Measurements from ENCODE around the gene ST14.

Gene ST14

DNA sequence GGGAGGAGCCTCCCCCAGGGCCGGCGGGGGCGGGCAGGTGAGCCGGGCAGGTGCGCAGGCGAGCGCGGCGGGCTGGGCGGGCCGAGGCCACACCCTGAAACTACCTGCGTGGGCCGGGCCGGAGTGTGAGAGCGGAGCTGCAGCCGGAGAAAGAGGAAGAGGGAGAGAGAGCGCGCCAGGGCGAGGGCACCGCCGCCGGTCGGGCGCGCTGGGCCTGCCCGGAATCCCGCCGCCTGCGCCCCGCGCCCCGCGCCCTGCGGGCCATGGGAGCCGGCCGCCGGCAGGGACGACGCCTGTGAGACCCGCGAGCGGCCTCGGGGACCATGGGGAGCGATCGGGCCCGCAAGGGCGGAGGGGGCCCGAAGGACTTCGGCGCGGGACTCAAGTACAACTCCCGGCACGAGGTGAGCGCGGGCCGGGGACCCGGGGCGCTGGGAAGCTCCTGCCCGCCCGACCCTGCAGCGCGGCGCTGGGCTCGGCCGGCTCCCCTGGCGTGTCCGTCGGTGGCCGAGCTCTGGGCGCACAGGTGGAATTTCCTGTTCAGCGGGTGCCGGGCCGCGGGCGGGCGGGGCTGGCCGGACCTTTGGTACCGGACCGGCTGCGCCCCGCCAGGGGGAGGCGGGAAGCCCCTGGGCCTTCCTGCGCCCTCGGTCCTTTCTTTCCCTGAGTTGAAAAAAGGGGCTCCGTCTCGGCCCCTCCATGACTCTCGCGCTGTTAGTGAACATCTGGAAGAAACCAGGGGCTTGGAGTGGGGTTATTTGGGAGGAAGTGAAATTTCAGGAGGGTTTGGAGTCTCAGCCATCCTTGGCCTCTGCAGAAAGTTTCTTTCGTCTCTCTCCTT, at the start of gene ST14:
Gene ST14 (plus strand): TSS at position 126 of the 841 bp plus-strand sequence. CDS start 198 bp downstream, at position 324.
- no peak for DNase-seq (ENCODE audit: low spot score)

DNA sequence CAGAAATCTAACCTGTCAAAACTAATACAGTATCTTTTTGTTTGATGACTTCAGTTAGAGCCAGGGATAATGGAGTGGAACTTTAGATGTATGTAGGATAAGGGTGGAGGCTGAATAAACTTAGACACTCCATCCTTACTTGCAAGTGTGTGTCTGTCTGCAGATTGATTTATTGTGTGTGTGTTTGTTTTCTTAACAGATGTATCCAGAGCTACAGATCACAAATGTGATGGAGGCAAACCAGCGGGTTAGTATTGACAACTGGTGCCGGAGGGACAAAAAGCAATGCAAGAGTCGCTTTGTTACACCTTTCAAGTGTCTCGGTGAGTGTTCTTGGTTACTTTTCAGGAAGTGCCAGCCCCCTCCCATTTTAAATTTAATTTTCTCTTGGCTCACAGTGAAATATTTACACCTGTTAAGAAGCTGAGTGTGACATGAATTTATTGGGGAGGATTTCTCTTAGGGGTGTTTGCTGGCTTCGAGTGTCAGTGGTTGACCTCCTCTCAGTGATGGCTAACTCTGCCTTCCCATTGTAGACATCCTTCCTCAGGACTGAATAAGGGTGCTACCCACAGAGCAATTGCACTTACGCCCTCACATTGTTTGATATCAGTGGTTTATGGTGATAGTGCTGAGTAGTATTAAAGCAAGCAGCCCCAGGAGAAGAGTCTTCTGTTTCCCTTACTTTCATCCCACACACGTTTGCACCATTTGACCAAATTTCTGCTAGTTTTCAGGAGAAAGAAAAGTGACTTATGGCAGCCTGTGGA, 49.1 kb upstream of the ST14 start:
- no peak for DNase-seq (ENCODE audit: low spot score)

DNA sequence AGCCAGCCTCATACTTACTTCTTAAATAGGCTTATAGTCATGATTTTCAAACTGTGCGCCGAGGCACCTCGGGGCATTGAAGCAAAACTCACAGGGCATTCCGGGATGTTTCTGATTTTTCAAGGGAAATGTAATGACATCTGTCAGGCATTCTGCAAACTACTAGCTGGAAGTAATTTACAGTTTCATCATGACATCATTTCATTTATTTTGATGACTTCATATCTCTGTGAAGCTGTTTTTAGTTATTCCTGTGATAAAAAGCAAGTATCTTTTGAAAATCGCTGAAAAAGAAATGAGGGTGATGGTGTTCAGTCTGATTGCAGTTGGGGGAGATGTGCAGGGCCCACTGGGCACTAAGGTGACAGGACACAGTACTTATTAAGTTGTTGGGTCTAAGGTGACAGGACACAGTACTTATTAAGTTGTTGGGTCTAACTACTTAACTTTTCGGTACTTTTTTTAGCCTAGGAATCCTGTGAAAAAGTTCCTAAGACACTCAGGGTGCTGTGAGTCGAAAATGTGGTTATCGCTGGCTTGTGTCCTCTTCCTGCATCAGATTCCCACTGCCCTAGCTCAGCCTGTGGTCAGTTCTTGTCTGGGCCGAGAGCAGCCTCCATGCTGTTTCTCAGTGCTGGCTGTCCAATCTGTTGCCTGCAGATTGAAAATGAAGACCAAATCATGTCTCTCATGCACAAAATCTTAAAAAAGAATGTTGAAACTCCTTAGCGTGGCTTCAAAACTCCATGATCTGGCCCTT, 47.3 kb upstream of the ST14 start:
- DNase-seq (ENCODE audit: low spot score) = no peak

DNA sequence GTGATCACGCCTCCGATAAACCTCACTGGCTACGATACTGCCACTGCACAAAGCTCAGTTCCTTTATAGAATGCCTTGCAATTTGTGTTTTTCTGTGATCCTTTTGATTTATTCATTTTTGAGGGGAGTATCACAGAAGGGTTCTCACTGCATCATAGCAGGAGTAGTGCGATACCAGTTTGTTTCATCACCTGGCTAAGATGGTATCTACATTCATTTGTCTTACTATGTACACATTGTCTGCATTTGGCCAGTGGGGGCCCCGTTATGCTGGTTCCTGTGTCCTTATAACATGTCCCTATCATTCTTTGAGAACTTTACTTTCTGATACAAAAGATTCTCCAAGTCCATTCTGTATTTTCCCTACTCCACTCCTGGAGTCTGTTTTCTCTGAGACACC, 45.3 kb upstream of the ST14 start:
- DNase-seq (ENCODE audit: low spot score) = no peak

DNA sequence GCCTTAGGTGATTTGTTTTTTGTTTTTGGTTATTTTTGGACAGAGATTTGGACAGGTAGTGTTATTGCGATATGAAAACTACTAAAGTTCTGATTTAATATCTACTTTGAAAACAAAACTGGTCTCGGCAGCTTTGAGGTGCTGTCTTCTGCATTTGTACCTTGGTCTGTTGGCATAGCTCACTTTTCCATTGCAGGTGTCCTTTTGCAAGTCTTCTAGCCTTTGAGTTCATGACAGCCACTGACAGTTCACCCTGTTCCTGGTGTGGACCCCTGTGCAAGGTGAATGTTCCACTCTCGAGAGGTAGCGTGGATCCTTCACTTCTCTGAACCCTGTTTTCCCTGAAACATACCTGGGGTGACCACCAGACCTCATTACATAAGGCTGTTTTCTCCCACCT, 44.9 kb upstream of the ST14 start:
- DNase-seq (ENCODE audit: low spot score) = no peak

DNA sequence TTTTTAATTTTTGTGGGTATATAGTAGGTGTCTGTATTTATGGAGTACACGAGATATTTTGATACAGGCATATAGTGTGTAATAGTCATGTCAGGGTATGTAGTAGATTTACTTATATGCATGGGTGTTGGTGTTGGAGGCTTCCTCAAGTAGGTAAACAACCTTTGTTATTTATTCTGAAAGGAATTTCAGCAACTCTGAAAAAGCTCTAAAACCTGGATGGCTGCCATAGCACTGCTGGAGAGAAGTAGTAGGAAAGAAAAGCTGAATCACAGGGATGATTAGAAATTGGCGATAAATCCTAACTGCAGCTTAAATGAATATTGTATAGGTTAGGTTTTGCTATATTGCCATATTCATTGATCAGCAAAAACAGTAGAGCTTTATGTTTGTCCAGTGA, 44.4 kb upstream of the ST14 start:
- DNase-seq (ENCODE audit: low spot score) = no peak

DNA sequence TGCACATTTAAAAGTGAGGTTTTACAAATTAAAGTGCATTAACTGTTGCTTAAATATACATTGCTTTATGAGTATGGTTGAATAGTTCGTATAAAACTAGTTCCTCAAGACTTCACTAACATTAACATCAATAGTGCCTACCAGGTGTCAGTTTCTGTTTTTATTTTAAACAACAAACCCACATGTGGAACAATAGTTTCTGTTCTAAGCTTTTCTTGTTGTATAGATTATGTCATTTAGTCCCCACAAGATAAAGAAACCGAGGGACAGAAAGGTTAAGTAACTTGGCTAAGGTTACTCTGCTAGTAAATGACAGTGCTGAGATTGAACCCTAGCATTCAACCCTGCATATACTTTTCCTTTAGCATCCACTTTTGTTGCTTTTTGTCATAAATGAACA, 41.4 kb upstream of the ST14 start:
- DNase-seq (ENCODE audit: low spot score) = no peak

DNA sequence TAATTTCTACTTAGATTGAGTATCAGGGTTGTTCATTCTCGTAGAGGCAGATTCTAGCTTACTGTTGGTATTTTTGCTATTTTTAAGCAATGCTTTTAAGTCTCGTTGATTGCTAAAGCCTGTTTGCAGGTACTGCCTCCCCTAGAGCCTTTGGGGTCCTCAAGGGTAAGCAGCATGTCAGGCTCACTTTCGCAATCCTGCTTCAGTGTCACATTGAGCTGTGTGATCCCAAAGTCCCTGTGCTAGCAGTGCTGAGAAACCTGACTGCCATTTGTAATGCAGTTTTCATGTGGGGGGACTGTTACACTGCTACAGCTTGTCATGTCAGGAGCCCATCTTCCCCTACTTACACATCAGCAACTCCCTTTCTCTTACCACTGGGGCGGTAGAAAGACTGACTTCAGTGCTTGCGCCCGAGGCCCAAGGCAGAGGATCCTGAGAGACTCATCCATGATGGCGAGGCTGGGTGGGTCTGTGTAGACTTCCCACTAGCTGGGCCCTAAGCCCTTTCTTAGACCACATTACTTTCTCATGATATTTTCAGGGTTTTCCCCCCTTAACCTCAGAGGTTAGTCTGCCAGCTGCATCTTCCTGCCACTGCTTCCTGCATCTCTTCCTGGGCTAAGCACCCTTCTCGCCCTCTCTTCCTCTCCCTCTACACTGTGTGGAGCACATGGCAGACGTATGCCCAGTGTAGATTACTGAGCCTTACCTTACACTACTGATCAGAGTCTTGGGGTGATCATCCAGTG, 40.8 kb upstream of the ST14 start:
- DNase-seq (ENCODE audit: low spot score) = no peak

DNA sequence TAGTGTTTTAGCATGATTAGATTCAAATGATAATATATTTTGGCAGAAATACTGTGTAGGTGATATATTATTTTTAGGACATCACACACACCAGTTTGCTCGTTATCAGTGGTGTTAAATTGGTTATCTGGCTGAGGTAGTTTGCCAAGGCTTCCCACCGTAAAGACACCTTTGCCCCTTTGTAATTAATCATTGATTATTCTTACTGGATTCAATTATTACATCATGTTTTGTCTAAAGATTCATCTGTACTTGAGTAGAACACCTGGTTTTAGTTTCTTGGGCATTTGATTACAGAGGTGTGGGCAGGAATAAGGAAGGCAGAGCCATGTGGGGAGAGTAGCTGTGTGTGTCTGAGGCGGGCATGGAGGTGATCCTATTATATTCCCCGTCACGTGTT, 39.5 kb upstream of the ST14 start:
- no peak for DNase-seq (ENCODE audit: low spot score)

DNA sequence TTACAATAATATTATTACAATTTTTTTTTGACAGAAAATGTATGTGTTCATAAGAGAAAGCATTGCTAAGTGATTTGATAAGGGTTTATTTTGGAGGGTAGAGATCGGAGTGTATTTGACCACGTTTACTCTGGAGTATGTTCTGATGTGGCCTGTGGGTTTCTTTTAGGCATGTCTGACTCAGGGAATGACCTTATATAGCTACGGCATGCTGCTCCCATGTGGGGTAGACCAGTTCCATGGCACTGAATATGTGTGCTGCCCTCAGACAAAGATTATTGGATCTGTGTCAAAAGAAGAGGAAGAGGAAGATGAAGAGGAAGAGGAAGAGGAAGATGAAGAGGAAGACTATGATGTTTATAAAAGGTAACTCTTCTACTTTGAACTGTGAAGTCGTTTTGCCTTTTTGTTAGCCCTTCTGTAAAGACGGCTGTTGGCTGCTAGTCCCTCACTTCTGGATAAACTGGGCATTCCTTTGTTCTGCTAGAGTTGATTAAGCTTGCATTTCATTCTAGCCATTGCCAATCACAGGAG, 38.1 kb upstream of the ST14 start:
- no peak for DNase-seq (ENCODE audit: low spot score)

DNA sequence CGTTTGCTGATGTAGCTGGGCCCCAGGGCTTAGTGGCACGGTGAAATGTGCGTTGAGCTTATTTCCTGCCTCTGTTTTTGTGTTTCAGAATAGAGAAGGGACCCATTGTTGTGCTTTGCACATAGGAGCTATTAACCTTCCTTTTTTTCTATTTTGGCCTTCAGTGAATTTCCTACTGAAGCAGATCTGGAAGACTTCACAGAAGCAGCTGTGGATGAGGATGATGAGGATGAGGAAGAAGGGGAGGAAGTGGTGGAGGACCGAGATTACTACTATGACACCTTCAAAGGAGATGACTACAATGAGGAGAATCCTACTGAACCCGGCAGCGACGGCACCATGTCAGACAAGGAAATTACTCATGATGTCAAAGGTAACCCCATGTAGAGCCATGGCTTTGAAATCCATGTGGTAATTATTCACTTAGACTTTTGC, 37.4 kb upstream of the ST14 start:
- no peak for DNase-seq (ENCODE audit: low spot score)

DNA sequence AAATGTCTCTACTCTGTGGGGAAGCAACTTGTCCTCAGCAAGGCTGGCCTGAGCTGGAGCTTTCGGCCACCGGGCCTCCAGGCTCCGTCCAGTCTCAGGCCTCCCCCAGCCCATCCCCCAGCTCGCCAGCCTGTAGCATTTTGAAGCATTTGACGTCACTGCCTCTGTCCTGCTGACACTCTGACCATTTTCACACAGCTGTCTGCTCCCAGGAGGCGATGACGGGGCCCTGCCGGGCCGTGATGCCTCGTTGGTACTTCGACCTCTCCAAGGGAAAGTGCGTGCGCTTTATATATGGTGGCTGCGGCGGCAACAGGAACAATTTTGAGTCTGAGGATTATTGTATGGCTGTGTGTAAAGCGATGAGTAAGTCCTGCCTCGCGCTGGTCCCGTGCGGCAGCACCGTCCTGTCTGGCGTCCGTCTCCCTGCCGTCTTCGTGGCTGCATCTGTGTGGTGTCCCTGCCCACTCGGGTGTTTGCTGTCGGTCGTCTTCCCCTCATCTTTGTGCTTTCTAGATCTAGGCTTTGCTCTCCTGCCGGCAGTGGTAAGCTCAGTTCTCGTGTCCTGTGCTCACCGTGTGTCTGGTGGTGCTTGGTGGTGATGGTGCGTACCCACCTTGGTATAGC, 36.1 kb upstream of the ST14 start:
- DNase-seq (ENCODE audit: low spot score) = no peak

DNA sequence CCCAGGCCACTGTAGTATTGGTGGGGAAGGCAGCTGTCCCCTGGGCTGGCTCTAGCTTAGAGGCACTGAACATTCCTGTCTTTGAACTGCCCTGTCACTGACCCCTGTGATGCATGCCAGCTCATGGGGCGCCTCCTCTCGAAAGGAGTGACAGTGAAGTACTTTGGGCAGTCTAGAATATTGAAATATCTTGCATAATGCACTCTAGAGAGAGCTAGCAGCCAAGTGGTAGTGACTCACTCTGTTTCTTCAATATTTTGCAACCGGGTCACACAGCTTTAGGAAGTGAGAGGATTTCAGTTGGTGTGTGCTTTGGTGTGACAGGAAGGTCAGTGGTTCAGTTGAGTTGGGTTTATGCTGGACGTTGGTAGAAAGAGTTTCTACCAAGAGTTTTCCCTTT, 35.5 kb upstream of the ST14 start:
- DNase-seq (ENCODE audit: low spot score) = peak; percentile 61

DNA sequence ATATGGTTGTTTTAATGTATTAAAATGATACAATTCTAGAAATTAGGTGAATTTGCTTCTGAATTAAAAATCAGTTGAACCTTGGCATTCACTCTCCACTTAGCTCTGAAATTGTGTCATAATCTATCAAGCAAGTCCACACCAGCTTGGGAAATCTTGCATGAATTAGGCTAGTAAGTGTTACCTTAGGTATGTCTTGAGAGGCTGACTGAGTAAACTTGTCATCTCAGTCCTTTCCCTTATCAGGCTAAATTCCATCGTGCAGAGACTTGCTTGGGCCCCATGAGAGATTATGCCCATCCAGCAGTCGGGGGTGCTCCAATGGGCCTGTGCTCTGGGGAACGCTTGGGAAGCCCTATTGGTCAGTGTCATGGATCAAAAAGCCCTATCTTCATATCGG, 33.9 kb upstream of the ST14 start:
- DNase-seq (ENCODE audit: low spot score) = no peak

DNA sequence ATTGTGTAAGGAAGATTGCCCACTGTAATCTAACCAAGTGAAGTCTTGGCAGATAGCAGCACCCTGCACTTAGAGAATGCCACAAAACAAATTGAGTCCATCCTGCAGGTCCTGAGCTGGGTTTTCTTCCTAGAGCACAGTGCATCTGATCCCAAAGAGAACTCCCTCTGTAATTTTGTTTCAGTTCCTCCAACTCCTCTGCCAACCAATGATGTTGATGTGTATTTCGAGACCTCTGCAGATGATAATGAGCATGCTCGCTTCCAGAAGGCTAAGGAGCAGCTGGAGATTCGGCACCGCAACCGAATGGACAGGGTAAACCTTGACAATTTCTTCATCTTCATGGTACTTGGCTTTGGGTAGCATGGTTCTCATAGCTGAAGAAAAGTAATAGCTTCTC, 33.1 kb upstream of the ST14 start:
- DNase-seq (ENCODE audit: low spot score) = no peak

DNA sequence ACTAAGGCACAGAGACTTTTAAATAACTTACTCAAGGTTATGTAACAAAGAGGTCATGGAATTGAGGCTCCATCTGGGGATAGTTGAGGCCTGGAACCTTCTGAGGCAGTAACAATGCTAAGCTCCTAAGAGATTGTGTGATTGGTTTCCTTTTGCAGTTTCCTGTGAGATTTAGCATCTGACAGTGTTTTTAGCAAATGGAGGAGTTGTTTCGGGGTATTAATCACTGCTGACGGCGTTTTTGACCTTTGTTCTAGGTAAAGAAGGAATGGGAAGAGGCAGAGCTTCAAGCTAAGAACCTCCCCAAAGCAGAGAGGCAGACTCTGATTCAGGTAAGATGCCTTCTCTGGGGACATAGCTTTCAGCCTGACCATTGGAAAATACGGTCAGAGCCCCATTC, 32.1 kb upstream of the ST14 start:
- DNase-seq (ENCODE audit: low spot score) = no peak

DNA sequence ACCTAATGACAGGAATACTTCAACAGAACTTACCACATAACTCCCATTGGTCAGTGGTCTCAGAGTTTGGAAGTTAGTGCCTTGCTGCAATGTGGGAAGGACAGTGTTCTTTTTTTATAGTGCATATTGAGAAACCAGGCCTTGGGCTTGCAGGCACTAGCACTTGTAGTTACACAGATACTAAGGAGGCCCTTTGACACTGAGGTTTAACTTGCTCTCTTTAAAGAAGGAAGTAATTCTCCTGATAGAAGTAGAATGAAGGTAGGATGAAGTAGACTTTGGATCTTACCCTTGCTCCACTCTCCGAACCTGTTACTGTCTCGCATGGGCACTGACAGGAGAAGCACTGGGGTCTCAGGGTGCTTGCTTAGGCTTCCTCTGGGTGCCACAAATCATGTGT, 31.0 kb upstream of the ST14 start:
- DNase-seq (ENCODE audit: low spot score) = no peak

DNA sequence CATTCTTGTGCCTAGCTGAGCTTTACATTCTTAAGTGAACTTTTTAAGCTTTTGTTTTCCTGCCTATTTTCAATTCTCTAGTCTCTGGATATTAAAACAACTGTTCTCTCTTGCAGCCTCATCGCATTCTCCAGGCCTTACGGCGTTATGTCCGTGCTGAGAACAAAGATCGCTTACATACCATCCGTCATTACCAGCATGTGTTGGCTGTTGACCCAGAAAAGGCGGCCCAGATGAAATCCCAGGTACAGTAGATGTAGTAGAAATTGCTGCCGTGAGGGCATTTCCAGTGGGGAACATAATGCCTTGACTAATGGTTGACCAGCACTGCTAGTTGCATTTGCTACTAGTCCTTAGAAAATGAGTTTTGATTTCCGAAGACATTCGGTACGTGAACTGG, 29.7 kb upstream of the ST14 start:
- DNase-seq (ENCODE audit: low spot score) = no peak

DNA sequence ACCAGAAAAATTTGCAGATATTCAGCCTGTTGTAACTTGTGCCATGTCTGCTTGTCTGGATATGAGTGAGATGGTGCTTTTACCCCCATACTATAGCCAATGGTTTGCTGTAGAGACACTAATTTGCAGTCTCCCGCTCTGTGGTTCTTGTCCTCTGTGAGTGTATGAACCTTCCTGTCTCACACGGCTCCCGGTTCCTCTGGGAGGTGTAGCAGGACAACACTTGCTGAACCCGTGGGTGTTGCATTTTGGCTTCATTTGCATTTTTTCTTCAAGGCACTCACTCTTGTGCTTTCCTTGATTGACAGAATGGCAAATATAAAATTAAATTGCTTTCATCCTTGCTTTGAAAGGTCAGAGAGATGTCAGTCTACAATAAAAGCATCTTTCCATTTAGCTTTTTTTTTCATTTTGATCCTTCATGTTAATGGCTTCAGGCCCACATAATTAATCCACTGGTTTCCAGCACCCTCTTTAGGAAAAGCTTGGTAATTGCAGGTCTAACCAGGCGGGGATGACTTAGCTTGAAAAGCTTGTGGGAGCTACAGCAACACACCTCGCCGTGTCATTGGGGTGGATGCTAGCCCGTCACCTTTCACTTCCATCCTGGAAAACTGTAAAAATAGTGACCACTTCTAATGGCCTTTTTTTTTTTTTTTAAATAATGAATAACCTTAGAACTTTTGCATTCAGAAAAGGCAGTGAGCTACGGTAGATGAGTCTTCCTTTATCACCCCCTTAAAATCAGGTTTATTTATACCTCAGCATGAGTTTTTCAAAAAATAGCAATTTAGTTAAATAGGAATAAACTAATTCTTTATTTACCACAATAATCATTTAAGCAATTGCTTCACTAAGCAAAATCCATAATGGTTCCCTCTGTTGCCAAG, 27.4 kb upstream of the ST14 start:
- DNase-seq (ENCODE audit: low spot score) = peak; percentile 48

DNA sequence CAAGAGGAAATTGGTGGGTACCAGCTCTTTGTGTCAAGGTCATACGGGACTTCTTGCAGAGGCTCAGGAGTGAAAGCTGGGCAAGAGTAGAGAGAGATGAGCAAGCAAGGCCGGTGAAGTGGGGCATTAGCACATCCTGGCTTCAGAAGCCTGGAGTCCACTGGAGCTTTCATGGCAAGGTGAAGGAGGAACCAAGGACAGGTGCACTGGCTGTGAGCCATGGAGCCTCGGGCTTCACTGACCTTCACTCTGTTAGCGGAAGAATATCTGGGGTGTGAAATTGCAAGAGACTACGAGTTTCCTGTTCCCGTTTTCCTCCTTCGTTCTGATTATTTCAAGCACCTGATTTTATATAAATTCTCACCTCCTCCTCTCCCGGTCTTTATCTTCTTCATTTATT, 25.9 kb upstream of the ST14 start:
- no peak for DNase-seq (ENCODE audit: low spot score)

Data from pons (tissue), 1 donor.